SKM-1 treated with dmso at 0.1 percent for 144 hours (cell line): ENCODE measurements around the gene MCMBP.
A peak's percentile ranks its signal among the peaks of the same experiment; 100 is the strongest.
"Not testable (repeated sequence)": the region's sequence is repeated elsewhere in the genome, so short reads cannot be mapped to it uniquely, and the experiment has no call there.

Source experiments
- DNase-seq: peaks from one replicate; lab custom pipeline; 2025; ENCODE audit not compliant: unreplicated experiment; lab: John Stamatoyannopoulos, UW

Gene MCMBP

DNA sequence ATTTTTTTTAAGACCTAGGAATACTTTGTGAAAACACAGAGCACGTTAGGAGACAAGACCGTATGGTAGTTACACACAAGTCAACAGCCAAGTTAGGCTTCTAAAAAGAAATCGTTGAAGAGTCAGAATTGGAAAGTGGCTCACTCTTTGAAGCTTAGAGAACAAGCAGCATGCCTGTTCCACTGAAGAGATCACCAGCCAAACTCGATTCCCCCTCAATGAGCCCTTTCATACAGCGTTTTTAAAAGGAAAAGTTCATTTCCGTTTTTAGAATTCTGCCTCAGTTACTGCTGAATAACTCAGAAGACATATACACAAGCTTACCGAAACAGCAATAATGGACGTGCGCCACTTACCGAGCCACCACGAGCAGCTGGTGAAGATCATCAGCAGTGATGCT, 41.0 kb downstream of the MCMBP start:
- no peak for DNase-seq

DNA sequence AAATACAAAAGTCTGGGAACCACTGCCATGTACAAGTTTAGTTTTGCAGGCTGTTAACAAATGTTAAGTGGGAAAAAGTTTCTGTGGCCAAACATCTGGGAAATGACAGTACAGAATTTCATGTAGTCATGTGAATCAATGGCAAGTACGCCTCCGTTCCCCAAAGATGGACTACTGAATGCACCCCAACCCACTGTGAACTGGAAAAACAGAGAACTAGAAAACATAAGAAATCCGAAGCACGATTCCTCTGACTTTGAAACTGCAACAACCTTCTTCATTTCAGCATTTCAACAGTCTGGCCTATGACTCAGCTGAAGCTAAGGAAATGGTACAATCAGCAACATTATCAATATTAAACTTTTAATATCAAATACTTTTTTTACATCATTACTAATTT, 41.8 kb downstream of the MCMBP start:
- no peak for DNase-seq

DNA sequence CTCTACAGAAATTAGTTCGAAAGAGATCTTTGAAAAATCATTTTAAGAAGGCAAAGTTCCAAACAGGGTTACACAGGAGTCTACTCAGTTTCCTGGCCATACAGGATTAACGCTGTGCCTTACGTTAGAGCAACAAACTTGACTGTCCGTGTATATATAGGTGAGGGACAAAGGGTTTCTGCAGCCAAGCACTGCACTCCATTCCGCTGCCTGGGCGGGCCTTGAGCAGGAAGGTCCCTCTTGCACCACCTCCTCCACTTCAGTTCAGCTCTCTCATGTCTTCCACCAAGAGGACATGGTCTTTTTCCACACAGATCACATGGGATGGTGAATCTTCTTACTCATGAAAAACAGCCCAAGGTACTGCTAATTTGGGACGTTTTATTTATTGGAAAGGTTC, 43.2 kb downstream of the MCMBP start:
- no peak for DNase-seq

DNA sequence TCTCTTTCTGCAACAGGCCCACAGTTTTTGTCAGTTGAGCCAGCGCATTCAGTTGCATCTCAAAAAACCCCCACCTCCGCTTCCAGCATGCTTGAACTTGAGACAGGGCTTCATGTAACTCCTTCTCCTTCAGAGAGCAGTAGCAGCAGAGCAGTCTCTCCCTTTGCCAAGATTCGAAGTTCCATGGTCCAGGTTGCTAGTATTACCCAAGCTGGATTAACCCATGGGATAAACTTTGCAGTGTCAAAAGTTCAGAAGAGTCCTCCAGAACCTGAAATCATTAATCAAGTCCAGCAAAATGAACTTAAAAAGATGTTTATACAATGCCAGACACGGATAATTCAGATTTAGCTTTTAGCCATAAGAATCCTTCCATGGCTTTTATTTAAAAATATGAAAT, 45.2 kb downstream of the MCMBP start:
- DNase-seq, result no peak

DNA sequence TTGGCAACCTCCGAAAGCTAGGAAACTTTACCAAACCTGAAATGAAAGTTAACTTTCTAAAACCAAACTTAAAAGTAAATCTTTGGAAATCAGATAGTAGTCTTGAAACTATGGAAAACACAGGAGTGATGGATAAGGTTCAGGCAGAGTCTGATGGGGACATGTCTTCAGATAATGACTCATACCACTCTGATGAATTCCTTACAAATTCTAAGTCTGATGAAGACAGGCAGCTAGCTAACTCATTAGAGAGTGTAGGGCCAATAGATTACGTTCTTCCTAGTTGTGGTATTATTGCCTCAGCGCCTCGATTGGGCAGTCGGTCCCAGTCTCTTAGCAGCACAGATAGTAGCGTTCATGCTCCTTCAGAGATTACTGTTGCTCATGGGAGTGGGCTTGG, 45.9 kb downstream of the MCMBP start:
- no peak for DNase-seq

DNA sequence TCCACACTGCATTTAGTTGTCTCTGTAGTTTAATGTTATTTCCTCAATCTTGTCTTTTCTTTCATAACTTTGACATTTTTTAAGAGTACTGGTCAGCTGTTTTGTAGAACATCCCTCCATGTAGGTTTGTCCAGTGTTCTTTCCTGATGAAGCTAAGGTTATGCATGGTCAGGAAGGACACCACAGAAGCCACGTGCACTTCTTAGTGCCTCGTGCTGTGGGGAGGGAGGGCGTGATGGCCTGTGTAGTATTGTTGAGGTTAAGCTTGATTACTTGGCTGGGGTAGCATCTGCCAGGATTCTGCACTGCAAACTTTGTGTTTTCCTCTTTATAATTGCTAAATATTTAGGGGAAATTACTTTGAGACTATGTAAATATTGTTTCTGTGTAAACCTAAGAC, 48.3 kb downstream of the MCMBP start:
- no peak for DNase-seq

DNA sequence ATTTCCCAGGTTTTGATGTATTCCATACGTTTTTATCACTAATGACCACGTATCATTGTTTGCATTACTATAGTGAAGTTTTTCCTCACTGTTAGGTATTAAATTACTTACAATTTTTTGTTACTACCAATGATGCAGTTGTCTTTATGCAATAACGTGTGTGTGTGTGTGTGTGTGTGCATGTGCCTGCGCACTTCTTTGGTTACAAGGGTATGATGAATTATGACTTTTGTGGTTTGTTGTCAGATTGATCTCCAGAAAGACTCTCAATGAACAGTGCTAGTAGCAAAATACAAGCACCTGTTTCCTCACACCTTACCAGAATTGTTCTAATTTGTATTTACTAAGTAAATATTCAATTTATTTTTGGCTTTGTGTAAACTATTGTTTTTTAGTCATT, 51.5 kb downstream of the MCMBP start:
- DNase-seq, result no peak

DNA sequence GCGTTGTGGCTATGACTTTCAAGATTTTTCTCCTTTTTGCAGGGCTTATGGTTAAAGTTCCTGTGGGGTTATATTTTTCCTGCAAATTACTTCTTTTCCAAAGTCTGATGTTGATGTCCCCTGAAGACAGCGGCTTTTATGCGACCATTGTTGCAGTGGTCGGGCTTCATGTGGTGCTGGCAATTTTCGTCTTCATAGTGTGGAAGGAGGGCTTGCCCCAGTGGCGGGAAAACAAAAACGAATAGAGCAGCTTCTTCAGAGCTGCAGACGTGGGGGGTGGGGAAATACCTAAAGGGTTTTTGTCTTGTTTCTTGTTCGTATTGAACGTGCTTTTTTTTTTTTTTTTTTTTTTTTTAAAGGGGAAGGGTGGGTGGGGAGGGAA, 53.8 kb downstream of the MCMBP start:
- DNase-seq, result no peak

DNA sequence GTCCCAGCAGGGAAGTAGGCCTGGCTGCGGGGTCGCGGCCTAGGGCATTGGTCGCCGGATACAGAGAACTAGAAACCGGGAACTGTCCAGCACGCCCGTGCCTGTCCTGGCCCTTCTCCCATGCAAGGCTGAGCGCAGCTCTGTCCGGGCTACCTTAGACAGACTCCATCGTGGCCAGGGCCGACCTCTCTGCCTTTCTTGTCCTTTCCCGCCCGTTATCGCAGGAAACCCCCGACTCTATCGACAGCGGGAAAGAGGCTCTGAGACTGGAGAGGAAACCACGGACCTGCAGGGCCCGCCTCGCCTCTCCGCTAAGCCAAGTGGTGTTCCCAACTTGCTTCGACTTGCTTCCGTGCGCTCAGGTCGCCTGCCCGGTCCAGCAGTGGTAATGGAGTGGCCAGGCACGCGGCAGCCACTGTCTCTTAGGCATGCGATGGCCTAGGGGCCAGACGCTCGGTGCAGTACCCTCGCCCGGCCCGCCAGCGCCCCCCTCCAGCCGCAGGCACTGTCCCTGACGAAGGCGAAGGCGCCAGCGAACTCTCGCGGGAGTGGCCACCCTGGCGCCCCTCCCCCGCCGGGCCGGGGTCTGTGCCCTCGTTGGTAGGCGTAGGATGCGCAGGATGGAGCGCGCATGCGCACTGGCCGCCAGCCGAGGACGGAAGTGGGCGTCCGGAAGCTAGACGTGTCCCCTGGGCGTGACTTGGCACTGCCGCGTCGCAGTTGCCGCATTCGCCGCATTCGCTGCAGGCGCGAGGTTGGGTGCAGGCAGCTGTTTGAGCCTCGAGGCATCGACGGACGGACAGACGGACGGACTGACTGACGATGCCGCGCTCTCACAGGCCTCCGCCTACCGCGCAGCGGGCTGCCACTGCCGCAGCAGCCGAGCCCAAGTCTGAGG, 54.4 kb downstream of the MCMBP start:
- no peak for DNase-seq

DNA sequence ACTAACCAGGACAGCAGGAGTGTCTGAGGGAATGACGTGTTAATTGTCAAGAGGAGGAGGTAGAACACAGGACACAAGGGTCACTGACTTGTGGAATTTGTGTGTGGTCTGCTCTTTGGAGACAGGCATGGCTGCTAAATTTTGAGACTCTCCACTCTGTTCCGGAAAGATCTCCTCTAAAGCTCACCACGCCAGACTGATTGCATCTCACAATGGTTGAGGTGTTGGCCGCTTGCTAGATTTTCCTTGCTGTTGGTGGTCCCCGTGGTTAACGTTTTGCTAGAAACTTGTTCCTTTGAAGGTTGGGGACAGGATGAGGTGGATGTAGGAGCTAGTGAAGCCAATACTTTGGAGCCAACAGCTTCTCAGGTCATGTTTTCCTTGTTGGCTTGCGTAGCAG, 57.0 kb downstream of the MCMBP start:
- no peak for DNase-seq

DNA sequence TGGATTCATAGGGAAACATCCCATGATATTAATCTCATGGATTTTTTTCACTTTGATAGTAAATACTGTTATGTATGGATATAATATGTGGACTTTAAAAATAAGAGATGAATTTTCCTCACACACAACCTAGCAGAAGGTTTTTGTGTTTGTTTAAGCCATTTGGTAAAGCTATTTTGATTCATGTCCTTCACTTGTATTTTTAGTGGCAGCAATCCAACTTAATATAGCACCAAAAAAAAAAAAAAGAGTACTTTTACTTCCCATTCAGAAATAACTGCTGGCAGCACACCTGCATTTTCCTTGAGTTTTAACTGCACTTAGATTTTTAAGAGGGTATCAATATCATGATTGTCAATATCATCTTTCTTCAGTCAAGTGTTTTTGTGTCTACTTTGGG, 60.0 kb downstream of the MCMBP start:
- no peak for DNase-seq

DNA sequence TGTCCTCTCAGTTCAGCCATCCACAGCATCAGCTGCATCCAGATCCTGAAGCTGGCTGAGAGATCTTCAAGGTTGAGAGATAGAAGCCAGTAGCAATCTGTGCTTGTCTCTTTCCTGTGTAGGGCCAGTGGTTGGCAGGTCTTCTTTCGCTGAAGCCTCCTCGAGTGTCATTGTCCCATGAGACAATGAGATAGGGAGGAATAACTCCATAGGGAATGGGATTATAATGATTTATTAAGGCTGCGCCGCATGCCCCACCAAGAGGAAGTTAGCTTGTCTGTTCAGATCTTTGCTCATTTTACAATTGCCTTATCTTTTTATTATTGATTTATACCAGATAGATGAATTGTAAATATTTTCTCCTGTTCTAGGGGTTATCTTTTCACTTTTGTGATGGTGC, 61.5 kb downstream of the MCMBP start:
- DNase-seq, result no peak

DNA sequence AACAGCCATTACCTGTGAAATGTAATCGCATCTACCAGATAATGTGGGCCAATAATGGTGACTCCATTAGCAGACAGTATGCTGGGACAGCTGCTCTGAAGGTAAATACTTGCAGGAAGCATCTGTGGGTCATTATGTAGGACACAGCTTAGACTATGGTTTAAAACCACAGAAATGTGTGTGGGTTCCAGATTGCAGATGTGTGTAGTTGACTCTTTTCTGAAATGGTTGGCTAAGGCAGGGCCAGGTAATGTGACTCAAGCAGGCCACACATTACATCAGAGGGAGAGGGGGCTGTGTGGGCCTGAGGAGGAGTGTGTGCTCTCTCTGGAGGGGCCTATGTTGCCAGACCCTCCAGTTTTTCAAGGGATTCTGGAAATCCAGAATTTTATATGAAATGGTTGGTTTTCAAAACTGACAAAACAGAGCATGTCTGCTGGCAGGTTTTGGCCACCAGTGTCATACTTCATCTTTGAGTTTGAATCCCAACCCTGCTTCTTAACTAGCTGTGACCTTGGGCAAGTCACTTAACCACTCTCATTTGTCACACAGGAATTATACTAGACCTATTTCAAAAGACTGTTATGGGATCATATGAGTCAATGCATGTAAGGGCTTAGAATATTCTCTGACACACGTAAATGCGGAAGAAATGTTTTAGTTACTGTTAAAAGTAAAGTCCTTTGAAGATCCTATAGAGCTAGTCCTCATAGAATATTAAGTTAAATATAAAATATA, 64.5 kb downstream of the MCMBP start:
- DNase-seq, result peak; percentile 23

DNA sequence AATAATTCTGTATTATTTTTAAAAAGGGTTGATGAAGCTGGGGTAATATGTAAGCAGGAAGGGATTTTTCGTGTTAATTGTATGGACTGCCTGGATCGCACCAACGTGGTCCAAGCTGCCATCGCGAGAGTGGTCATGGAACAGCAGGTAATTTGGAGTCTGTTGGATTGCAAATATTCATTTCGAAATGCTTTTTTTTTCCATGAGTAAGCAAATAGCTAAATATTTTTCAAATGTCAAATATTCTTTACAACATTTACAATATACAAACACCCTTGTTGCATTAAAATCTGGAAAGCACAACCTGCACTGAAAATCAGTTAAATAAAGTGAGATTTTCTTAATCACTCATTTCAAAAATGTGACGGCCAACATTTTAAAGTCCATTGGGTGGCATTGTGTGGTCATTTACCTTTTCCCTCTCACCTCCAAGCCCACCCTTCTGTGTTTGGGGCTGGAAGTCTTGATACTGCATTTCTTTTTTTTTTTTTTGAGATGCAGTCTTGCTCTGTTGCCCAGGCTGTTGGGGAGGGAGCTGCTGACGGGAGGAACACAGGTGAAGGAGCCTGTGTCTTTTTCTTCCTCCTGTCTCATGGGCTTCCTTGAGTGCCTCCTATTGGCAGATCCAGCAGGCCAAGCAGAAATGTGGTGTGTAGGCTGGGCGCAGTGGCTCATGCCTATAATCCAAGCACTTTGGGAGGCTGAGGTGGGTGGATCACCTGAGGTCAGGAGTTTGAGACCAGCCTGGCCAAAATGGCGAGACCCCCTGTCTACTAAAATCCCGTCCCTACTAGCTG, 66.1 kb downstream of the MCMBP start:
- no peak for DNase-seq

DNA sequence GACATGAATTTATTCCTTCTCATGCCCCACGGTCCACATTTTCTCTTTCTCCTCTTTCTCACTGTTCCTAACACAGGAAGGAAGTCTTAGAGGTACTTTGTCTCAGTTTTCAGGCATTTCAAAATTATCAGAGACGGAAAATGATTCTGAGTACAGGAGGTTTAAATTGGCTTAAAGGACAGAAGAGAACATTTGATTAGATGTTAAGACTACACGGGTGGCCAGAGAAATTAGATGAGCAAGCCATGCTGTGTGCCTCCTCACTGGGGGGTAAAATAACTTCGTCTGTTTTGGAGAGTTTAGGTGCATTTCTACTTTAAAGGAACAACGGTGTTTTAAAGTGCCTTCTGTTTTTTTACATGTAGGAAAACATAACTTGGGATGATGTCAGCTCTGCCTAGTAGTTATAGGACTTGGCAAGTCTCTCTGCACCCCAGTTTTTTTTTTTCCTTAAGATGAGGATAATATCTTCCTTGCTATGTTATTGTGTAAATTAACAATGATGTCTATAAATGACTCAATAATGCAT, 66.9 kb downstream of the MCMBP start:
- DNase-seq, result no peak

DNA sequence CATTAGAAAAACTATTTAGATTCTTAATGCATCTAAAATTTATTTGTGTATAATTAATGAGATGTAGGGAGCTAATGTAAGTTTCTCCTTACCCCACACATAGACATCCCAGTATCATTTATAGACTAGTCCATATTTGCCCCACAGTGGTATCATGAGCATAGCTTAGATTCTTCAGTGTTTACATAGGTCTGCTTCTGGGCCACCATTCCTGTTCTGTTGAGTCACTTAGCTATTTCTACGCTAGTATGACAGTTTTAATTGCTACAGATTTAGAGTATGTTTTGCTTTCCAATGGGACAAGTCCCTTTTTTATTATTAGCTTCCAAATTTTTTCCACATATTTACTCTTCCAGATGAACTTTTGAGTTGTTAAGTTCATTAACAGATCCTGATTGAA, 69.4 kb downstream of the MCMBP start:
- DNase-seq, result no peak

DNA sequence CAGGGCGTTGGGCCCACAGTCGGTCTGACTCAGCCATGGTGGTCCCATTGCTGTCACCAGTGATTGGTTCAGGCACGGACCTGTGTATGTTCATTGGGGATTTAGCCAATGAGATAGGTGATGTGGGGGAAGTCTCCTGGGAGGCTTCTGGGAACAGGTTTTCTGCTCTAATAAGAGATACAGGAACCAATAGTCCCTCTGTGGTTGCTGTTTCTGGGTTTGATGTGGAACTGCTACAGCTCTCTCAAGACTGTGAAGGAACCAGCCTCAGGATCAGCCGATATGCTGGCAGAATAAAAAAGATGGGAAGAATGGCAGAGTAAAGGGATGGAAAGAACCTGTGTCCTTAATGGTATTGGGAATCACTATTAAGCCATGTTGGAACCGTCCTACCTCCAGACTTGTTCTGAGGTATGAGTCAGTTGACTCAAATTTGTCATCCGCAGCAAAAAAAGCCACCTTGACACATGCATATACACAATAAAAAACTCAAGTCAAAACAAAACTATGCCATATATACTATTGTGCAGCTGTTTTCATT, 70.6 kb downstream of the MCMBP start:
- no peak for DNase-seq

DNA sequence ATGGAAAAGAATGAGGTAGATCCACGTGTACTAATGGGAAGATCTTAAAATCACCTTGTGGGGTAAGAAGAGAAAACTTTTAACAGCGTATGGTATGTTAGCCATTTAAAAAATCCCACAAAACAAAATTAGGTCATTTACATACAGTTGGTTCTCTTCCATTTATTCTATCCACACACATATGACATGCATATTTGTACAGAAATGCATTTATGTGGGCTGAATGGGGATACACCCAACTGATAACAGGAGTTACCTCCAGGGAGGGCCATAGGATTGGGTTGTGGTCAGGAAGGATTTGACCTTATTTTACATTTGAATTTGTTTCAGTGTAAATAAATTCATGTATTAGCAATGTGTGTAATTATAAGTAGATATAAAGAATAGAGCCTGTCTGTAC, 71.5 kb downstream of the MCMBP start:
- DNase-seq, result no peak

DNA sequence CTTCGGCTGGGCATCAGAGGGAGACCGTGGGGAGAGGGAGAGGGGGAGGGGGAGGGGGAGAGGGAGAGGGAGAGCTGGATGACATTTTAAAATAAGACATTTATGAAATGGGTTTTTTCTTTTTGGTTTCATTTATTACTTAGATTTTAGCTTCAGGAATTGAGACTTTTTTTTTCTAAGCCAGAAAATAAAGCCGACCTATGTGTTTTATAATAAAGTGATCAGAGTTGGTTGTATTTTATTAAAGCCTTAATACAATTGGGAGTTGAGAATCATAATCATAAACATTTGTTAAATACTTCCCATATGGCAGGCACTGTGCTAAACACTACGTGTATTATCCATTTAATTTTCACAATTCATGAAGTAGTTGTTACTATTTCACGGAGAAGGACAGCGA, 76.6 kb downstream of the MCMBP start:
- no peak for DNase-seq

DNA sequence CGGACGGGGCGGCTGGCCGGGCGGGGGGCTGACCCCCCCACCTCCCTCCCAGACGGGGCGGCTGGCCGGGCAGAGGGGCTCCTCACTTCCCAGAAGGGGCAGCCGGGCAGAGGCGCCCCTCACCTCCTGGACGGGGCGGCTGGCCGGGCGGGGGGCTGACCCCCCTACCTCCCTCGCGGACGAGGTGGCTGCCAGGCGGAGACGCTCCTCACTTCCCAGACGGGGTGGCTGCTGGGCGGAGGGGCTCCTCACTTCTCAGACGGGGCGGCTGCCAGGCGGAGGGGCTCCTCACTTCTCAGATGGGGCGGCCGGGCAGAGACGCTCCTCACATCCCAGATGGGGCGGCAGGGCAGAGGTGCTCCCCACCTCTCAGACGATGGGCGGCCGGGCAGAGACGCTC, 77.5 kb downstream of the MCMBP start:
- DNase-seq, result not testable (repeated sequence)

DNA sequence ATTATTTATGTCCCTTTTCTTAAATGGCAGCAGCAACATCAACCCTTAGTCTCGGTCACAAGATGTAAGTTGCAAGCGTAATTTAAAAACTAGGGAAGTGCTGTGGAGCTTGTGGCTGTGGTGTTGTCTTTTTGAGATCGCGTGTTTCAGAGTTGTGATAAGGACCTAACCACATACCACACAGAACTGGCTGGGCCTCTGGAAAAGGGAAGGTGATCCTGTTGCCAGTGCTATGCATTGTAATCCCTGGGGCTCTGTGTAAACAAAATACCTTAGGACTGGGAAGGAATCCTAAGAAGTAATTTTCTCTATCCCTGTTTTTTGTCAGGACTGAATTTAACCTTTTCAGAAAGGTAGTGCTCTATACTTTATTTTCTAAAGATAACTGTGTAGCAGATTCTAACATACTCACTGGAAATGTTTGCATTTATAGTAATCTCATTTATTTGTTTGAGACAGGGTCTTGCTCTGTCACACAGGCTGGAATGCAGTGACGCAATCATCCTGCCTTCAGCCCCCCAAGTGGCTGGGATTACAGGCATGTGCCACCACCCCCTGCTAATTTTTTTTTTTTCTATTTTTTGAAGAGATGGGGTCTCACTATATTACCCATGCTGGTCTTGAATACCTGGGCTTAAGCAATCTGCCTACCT, 86.4 kb downstream of the MCMBP start:
- DNase-seq, result peak; percentile 90
